OCI-LY3 (cell line): ENCODE measurements around the gene NYAP1.

Experiments
- H2AFZ ChIP-seq: fragments of 200-600, 300-600 bp; shearing (Covaris generic); 2 replicates; pipeline ENCODE4 v1.6.0; 2014; ENCODE audit warnings: antibody characterized with exemption, low read depth, low read length
- H3K27ac ChIP-seq: fragments of 200-600, 300-600 bp; sonication (generic); 2 replicates; pipeline ENCODE4 v1.5.1; 2014; ENCODE audit warnings: mild to moderate bottlenecking, low read length, moderate library complexity, mixed read lengths
- H3K27me3 ChIP-seq: fragments of 200-600, 300-600 bp; sonication (generic); 2 replicates; pipeline ENCODE4 v1.6.1; 2014; ENCODE audit warnings: low read depth, low read length, mixed read lengths
- H3K36me3 ChIP-seq: fragments of 200-600, 300-600 bp; sonication (generic); replicated peaks from 2 replicates; pipeline ENCODE3; 2014; ENCODE audit warnings: low read depth, low read length, mixed read lengths
- H3K4me1 ChIP-seq: fragments of 300-600, 200-600 bp; sonication (generic); 2 replicates; pipeline ENCODE4 v1.6.1; 2014; ENCODE audit warnings: low read length, mixed read lengths
- H3K4me2 ChIP-seq: fragments of 200-600, 300-600 bp; sonication (generic); 2 replicates; pipeline ENCODE4 v1.6.1; 2014; ENCODE audit warnings: low read length, mixed read lengths
- H3K4me3 ChIP-seq: fragments of 300-600, 200-600 bp; sonication (generic); 2 replicates; pipeline ENCODE4 v1.5.1; 2014; ENCODE audit warnings: antibody characterized with exemption, mild to moderate bottlenecking, low read length, moderate library complexity
- H3K79me2 ChIP-seq: fragments of 300-600, 200-600 bp; shearing (Covaris generic); 2 replicates; pipeline ENCODE4 v1.6.1; 2014; ENCODE audit warnings: mild to moderate bottlenecking, low read length, mixed read lengths
- H3K9ac ChIP-seq: fragments of 300-600, 200-600 bp; shearing (Covaris generic); 2 replicates; pipeline ENCODE4 v1.6.0; 2014; ENCODE audit warnings: mild to moderate bottlenecking, low read length, moderate library complexity
- H3K9me3 ChIP-seq: fragments of 200-600, 300-600 bp; shearing (Covaris generic); 2 replicates; pipeline ENCODE4 v1.6.1; 2014; ENCODE audit warnings: low read length, mixed read lengths; ENCODE audit not compliant: insufficient read depth
- H4K20me1 ChIP-seq: fragments of 200-600, 300-600 bp; sonication (generic); 2 replicates; pipeline ENCODE4 v1.6.1; 2016; ENCODE audit warnings: low read length, mixed read lengths; ENCODE audit not compliant: insufficient read depth
- EZH2phosphoT487 ChIP-seq: fragments of 200-600 bp; shearing (Covaris generic); IDR thresholded peaks from 2 replicates; pipeline ENCODE4 v1.6.1; 2018; ENCODE audit warnings: antibody characterized with exemption, mixed run types, low read depth
- TF ChIP-seq, protein P1 (sequence below): fragments of 200-600, 300-600 bp; sonication (generic); IDR thresholded peaks from 2 replicates; pipeline ENCODE4 v1.5.1; 2014; ENCODE audit warnings: antibody characterized with exemption, low read length, low read depth

Gene NYAP1

DNA sequence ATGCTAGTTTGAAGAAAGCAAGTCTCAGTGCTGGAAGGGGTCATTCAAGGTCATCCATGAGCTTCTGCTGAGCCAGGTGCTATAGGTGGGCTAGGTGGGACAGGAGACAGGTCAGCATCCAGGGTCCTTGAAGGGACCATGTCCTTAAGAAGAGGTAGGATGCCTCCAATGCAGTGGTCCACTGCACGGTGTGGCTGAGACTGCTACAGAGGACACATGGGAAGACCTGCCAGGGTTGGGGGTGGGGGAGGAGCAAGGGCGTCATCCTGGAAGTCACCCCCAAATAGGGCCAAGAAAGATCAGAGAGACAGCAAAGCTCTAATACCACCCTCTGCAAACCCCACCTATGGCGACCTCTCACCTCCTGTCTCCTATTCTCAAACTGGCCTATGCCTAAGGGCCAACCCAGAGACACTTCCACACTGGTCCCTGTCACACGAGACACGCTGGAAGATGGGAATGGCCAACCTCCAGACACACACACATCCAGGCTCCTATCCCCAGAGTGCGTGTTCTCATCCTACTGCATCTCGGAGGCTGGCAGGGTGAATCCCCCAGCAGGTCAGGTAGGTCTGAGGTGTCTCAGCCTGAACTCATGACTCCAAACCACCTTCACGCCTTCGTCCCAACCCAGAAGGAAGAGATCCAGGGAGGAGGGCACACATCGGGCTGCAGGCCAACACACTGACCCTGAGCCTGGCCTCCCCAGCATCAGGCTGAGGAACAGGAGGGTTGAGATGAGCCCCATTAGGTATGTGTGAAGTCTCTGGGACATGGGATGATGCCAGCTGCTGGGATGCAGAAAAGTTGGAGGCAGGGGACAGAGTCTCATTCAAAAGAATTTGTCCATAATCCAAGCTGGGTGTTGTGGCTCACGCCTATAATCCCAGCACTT lies 41.8 kb upstream of the NYAP1 start:
- TF ChIP-seq, protein P1, sequence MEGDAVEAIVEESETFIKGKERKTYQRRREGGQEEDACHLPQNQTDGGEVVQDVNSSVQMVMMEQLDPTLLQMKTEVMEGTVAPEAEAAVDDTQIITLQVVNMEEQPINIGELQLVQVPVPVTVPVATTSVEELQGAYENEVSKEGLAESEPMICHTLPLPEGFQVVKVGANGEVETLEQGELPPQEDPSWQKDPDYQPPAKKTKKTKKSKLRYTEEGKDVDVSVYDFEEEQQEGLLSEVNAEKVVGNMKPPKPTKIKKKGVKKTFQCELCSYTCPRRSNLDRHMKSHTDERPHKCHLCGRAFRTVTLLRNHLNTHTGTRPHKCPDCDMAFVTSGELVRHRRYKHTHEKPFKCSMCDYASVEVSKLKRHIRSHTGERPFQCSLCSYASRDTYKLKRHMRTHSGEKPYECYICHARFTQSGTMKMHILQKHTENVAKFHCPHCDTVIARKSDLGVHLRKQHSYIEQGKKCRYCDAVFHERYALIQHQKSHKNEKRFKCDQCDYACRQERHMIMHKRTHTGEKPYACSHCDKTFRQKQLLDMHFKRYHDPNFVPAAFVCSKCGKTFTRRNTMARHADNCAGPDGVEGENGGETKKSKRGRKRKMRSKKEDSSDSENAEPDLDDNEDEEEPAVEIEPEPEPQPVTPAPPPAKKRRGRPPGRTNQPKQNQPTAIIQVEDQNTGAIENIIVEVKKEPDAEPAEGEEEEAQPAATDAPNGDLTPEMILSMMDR, result no peak
- no peak for TF ChIP-seq EZH2phosphoT487
- Histone ChIP-seq H3K9me3 (no peaks in the 10 kb centered on the region), H3K4me3 (no peak overlapping the region), H3K4me1 (peaks cover 12% of the 10 kb centered on the region), H4K20me1 (no peaks in the 10 kb centered on the region), H3K27ac (no peak overlapping the region), H3K4me2 (no peak overlapping the region), H3K9ac (no peak overlapping the region), H3K79me2 (no peaks in the 10 kb centered on the region), H3K36me3 (no peaks in the 10 kb centered on the region), H2AFZ (no peak overlapping the region), H3K27me3 (no peaks in the 10 kb centered on the region)

DNA sequence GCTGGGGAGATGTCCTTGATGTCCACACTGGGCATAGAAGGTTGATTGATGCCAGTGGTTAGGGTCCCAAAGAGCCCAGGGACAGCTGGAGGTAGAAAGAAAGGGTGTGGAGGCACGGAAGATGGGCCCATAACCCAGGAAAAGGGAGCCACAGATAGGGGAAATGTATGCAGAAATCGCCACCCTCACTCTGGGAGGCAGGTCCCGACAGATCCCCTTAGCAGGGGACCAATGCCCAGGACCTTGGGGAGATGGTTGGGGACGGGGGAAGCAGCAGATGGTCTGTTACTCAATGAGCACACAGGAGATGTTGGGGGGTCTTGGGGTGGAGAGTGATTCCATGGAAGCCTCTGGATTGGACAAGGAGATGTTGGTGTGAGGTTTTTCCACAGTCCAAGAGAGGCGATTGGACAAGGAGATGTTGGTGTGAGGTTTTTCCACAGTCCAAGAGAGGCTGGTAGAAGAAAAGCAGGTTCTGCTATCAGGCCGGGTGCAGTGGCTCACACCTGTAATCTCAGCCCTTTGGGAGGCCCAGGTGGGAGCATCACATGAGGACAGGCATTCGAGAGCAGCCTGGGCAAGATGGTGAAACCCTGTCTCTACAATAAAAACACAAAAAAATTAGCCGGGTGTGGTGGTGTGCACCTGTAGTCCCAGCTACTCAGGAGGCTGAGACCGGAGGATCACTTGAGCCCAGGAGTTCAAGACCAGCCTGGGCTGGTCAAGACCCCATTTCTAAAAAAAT lies 40.5 kb upstream of the NYAP1 start:
- H3K27ac ChIP-seq, result no peak overlapping the region
- no peaks in the 10 kb centered on the region for H3K27me3 ChIP-seq
- no peak overlapping the region for H2AFZ ChIP-seq
- H3K4me3 ChIP-seq, result no peak overlapping the region
- no peaks in the 10 kb centered on the region for H3K79me2 ChIP-seq
- no peaks in the 10 kb centered on the region for H4K20me1 ChIP-seq
- H3K9me3 ChIP-seq, result no peaks in the 10 kb centered on the region
- peaks cover 7% of the 10 kb centered on the region for H3K4me1 ChIP-seq
- no peak overlapping the region for H3K9ac ChIP-seq
- no peak overlapping the region for H3K4me2 ChIP-seq
- H3K36me3 ChIP-seq, result no peaks in the 10 kb centered on the region
- TF ChIP-seq, protein P1, result no peak
- TF ChIP-seq EZH2phosphoT487, result no peak

DNA sequence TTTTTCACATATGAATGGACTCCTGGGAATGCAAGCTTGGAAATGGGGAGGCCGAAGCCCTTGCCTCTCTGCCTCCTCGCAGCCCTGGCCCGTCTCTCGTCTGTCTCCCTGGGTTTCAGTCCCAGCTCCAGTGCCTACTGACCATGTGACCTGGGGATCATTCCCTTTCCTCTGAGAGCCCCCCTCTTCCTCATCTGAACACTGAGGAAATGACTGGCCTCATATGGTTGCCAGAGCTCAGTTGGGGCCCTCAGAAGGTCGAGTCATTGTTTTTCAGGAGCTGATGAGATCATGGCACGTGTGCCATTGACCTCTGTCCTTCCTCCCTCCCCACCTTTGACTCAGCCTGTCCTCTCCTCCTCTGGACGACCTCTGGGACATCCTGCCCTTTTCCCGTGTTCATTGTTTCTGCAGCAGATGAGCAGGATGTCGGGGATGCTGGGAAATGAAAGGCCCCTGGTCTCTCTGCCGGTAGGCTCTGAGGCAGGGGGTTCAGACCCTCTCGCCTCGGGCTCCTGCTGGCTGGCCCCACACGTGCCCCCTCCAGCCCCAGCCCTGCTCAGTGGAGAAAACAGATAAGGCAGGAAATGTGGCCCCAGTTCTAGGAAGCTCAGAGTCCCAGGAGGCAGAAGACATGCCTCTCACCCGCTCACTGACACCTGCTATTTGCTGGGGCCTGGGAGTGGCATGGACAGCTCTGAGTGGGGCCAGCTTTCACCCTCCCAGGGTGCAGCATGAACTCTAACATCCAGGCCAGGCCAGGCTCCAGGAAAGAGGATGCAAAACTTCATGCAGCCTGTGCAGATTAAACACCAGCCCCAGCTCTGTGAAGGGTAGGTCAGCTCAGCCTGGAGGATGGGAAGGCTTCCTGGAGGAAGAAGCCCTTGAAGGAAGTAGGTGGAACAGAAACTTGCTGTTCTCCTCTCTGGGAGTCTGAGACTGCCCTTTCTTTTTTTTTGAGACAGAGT lies 39.1 kb upstream of the NYAP1 start:
- no peaks in the 10 kb centered on the region for H3K79me2 ChIP-seq
- no peak overlapping the region for H3K27ac ChIP-seq
- no peaks in the 10 kb centered on the region for H3K27me3 ChIP-seq
- no peaks in the 10 kb centered on the region for H4K20me1 ChIP-seq
- TF ChIP-seq EZH2phosphoT487, result no peak
- TF ChIP-seq, protein P1, result no peak
- H3K9ac ChIP-seq, result no peak overlapping the region
- H3K36me3 ChIP-seq, result no peaks in the 10 kb centered on the region
- H3K9me3 ChIP-seq, result no peaks in the 10 kb centered on the region
- peaks cover 7% of the 10 kb centered on the region for H3K4me1 ChIP-seq
- H3K4me3 ChIP-seq, result no peak overlapping the region
- H3K4me2 ChIP-seq, result no peak overlapping the region
- H2AFZ ChIP-seq, result no peak overlapping the region; the same call in 1 of the 2 replicates
